Brain microvascular endothelial cell (primary cell): ENCODE measurements around the gene MAML3.

Experiments
- DNase-seq: peaks from one replicate; pipeline ENCODE4 v3.0.0-alpha.2; 2020
- H3K27ac ChIP-seq: fragments of 250-450 bp; sonication (Bioruptor Pico); 2 replicates; pipeline ENCODE4 v1.5.1; 2020; ENCODE audit warnings: mild to moderate bottlenecking, moderate library complexity
- H3K27me3 ChIP-seq: fragments of 250-450 bp; sonication (Bioruptor Pico); replicated peaks from 2 replicates; pipeline ENCODE4 v1.5.1; 2020; ENCODE audit warnings: mild to moderate bottlenecking
- H3K36me3 ChIP-seq: fragments of 250-450 bp; sonication (Bioruptor Pico); replicated peaks from 2 replicates; pipeline ENCODE4 v1.5.1; 2020; ENCODE audit warnings: mild to moderate bottlenecking
- H3K4me3 ChIP-seq: 2 replicates; pipeline ENCODE4 v1.5.1; 2011; ENCODE audit warnings: low read depth, mild to moderate bottlenecking, control low read depth, low read length, moderate library complexity
- CTCF ChIP-seq: IDR thresholded peaks from 2 replicates; pipeline ENCODE4 v1.5.1; 2011; ENCODE audit warnings: low read depth, mild to moderate bottlenecking, moderate library complexity, low read length, control low read depth, inconsistent platforms; ENCODE audit errors: missing control alignments
- in situ Hi-C: cut with HindIII; loops from 2 replicates; pipeline ENCODE4 v1.10.0; 2017; ENCODE audit warnings: low sequenced_read_pairs, low pct_ligation_motif_present

The MAML3 gene

DNA sequence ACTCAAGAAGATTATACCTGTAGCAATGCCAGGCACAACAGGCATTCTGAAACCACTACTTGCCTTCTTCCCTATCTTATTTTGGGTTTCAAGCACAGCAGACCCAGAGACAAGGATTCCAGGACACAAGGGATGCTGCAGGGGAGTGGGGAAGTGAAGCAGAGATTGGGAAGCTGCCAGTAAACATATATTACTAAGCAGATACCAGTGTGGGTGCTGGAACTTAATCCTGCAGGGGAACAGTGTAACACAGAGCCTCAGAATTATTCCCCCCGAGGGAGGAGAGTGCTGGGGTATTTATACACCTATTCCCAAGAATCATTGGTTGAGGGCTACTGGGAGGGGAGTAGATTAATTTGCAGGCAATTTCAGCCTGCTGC lies 33.3 kb upstream of the MAML3 start:
- H3K27me3 ChIP-seq = no peaks in the 10 kb centered on the region
- no peak for TF ChIP-seq CTCF
- no peak overlapping the region for H3K27ac ChIP-seq
- no peaks in the 10 kb centered on the region for H3K36me3 ChIP-seq
- in situ Hi-C loops = no loop called here
- DNase-seq = no peak
- no peak overlapping the region for H3K4me3 ChIP-seq

- TF ChIP-seq CTCF = no peak
- H3K27me3 ChIP-seq = no peaks in the 10 kb centered on the region
- in situ Hi-C loops = no loop called here
Measured at GRCh38 chr4:140186651-140187315, 32.8 kb upstream of the MAML3 start.

GRCh38 chr4:140186082-140186438 lies 32.1 kb upstream of the MAML3 start:
- no peak for DNase-seq
- H3K4me3 ChIP-seq = no peak overlapping the region
- H3K27ac ChIP-seq = no peak overlapping the region
- in situ Hi-C loops = no loop called here
- H3K36me3 ChIP-seq = no peaks in the 10 kb centered on the region
- TF ChIP-seq CTCF = no peak
- H3K27me3 ChIP-seq = no peaks in the 10 kb centered on the region

More at GRCh38 chr4:140186651-140187315, 32.8 kb upstream of the MAML3 start:
- Histone ChIP-seq H3K36me3 (no peaks in the 10 kb centered on the region), H3K4me3 (no peak overlapping the region), H3K27ac (no peak overlapping the region)
- DNase-seq = peak; percentile 58

DNA sequence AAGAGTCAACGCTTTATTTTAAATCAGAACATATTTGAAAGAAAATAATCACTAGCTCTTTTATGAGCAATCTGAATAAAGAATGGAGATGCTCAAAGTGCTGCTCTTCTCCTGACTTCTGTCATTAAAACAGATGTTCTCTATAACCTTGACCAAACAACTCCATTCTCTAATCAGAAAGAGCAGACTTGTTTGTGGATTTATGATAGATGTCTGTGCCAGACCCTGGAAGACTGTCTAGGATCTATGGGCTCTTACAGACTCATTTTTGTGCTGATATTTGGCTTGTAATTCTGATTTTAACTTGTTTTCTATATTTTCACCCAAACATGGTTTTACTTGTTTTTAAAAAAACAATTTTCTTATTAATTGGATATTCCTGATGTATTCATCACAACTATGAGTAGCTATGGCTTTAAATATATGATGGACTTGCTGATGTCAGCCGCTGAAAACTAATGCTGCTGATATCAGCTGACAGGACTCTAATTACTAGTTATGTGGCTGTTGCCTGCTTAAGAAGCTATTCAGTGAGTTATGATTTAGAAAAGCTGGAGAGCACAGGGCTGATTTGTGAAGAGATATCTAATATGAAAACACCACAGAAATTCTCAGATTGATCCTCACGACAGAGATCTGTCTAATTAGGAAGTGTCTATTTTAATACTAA lies 31.6 kb upstream of the MAML3 start:
- no peak overlapping the region for H3K27ac ChIP-seq
- in situ Hi-C loops = no loop called here
- no peak for TF ChIP-seq CTCF

DNA sequence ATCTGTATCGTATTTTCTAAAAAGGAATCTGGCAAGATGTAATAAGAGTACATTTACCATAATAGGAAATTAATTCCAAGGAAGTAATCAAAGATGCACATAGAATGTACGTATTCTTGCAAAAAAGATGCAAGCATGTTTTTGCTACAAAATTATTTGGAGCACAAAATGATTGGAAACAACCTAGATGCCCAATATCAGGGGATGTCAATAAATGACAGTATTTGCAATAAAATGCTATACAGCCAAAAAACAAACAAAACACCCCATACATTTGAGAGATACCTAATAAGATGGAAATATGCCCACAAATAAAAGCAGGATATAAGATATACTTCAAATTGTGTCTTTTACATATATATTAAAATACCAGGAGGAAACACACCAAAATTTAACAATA lies 29.3 kb upstream of the MAML3 start:
- H3K27ac ChIP-seq = no peak overlapping the region
- no peak for TF ChIP-seq CTCF

More for the DNA sequence above, 31.6 kb upstream of the MAML3 start:
- no peak overlapping the region for H3K4me3 ChIP-seq
- no peak for DNase-seq
- H3K27me3 ChIP-seq = no peaks in the 10 kb centered on the region
- no peaks in the 10 kb centered on the region for H3K36me3 ChIP-seq

DNA sequence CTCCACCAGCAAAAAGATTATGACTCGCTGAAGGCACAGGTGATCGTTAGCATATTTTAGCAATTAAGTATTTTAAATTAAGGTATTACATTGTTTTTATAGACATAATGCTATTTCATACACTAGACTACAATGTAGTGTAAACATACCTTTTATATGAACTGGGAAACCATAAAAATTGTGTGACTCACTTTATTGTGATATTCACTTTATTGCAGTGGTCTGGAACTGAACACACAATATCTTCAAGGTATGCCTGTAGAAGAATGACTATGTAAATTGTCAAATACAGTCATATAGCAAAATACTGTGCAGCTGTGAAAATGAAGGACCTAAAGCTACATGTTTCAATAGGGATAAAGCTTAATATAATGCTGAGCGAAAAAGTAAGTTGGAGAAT lies 26.6 kb upstream of the MAML3 start:
- Histone ChIP-seq H3K4me3 (no peak overlapping the region), H3K27me3 (no peaks in the 10 kb centered on the region), H3K27ac (no peak overlapping the region), H3K36me3 (no peaks in the 10 kb centered on the region)
- no peak for TF ChIP-seq CTCF
- no peak for DNase-seq
- in situ Hi-C loops = no loop called here

More for the DNA sequence above, 29.3 kb upstream of the MAML3 start:
- Histone ChIP-seq H3K27me3 (no peaks in the 10 kb centered on the region), H3K36me3 (no peaks in the 10 kb centered on the region), H3K4me3 (no peak overlapping the region)
- in situ Hi-C loops = no loop called here
- DNase-seq = no peak
